Progenitor cell of endocrine pancreas (in vitro differentiated cells): ENCODE results near the gene CTBP2. TPM values are rescaled to one million over a fixed set of nuclear protein-coding genes. Genes with fewer than 3 reads are reported as not detected.

Experiments
- DNase-seq: peaks from one replicate; pipeline ENCODE4 v3.0.0; 2021; ENCODE audit warnings: low spot score; ENCODE audit not compliant: unreplicated experiment
- H3K27ac Mint-ChIP-seq: 2 replicates; pipeline ENCODE4 v1.8.0; 2021; ENCODE audit warnings: mild to moderate bottlenecking, moderate library complexity, mixed read lengths
- H3K27me3 Mint-ChIP-seq: 2 replicates; pipeline ENCODE4 v1.8.0; 2021; ENCODE audit warnings: mixed read lengths
- H3K36me3 Mint-ChIP-seq: 2 replicates; pipeline ENCODE4 v1.8.0; 2022; ENCODE audit warnings: mixed read lengths; ENCODE audit not compliant: insufficient read depth
- H3K4me1 Mint-ChIP-seq: 2 replicates; pipeline ENCODE4 v1.8.0; 2021; ENCODE audit warnings: low read depth, mixed read lengths
- H3K4me3 Mint-ChIP-seq: 2 replicates; pipeline ENCODE4 v1.8.0; 2021; ENCODE audit warnings: low read depth, mild to moderate bottlenecking, moderate library complexity, mixed read lengths
- H3K9me3 Mint-ChIP-seq: 2 replicates; pipeline ENCODE4 v1.8.0; 2021; ENCODE audit warnings: low read depth, mixed read lengths
- total RNA-seq: library from RNA; stranded (reverse); gene quantifications from 2 replicates; pipeline ENCODE4 v1.2.1, GENCODE V29; 2021
- TF ChIP-seq, protein P1 (sequence below): fragments of 200-600 bp; sonication (generic); IDR thresholded peaks from one replicate; pipeline ENCODE4 v1.5.0; 2021; ENCODE audit warnings: antibody characterized with exemption, mild to moderate bottlenecking; ENCODE audit not compliant: unreplicated experiment

The CTBP2 gene
- total RNA-seq, 1 donor from 2014 or later = 182 TPM

DNA sequence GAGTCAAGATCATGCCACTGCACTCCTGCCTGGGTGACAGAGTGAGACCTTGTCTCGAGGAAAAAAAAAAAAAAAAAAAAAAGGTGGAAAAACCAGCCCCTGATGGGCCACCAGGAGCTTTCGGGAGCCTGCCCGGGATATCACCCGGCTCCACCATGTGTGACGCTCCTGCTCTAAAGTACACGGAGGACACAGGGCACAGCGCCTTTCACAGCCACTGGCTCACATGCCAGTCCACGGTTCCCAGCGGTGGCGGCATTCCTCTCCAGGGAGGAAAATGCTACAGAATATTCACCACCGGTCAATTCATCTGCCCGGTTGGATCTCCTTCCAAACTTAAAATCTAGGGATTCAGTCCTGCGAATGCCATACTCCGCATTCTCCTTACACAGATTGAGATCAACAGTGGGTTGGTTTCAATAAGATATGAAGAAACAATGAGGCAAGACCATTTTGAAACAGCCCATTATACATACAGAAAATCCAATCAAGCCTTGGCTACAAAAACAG, 81.2 kb downstream of the CTBP2 start:
- Mint-ChIP-seq H3K9me3 (no peaks in the 10 kb centered on the region), H3K4me3 (no peak overlapping the region), H3K36me3 (peaks cover 31% of the 10 kb centered on the region), H3K27me3 (no peaks in the 10 kb centered on the region), H3K4me1 (peaks cover 11% of the 10 kb centered on the region), H3K27ac (no peak overlapping the region)
- DNase-seq = no peak
- TF ChIP-seq, protein P1, sequence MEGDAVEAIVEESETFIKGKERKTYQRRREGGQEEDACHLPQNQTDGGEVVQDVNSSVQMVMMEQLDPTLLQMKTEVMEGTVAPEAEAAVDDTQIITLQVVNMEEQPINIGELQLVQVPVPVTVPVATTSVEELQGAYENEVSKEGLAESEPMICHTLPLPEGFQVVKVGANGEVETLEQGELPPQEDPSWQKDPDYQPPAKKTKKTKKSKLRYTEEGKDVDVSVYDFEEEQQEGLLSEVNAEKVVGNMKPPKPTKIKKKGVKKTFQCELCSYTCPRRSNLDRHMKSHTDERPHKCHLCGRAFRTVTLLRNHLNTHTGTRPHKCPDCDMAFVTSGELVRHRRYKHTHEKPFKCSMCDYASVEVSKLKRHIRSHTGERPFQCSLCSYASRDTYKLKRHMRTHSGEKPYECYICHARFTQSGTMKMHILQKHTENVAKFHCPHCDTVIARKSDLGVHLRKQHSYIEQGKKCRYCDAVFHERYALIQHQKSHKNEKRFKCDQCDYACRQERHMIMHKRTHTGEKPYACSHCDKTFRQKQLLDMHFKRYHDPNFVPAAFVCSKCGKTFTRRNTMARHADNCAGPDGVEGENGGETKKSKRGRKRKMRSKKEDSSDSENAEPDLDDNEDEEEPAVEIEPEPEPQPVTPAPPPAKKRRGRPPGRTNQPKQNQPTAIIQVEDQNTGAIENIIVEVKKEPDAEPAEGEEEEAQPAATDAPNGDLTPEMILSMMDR = no peak

DNA sequence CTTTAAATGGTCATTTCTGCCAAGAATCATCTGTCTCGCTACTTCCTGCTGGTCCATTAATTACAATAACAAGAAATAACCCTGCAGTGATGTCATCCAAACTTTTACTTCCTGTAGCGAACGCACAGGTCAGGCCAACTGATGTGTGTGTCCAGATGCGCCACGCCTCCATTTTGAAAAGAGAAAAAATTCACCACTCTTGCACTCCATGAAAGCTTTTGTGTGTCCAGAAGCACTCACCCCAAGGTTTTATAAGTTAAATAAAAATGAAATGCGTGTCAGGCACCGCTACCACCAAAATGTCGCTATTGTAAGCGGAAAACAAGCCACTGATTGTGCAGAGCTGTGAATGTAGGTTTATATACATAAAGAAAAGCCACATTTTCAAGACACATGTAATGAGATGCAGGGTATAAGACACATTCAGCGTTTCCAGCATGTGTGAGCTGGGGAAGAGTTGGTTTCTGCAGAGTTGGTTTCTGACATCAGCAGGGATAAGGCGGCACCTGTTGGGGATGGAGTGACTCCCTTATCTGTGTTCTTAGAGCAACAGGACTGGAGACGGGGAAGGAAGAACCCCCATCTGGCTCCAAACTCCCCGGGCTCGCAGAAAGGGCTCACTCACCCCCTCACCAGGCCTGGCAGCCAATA, 83.3 kb downstream of the CTBP2 start:
- Mint-ChIP-seq H3K27me3 (no peaks in the 10 kb centered on the region), H3K4me3 (no peak overlapping the region), H3K27ac (peak overlapping the region; percentile 87), H3K36me3 (peaks cover 40% of the 10 kb centered on the region), H3K9me3 (no peaks in the 10 kb centered on the region), H3K4me1 (peaks cover 10% of the 10 kb centered on the region)
- no peak for DNase-seq
- TF ChIP-seq, protein P1 = no peak

DNA sequence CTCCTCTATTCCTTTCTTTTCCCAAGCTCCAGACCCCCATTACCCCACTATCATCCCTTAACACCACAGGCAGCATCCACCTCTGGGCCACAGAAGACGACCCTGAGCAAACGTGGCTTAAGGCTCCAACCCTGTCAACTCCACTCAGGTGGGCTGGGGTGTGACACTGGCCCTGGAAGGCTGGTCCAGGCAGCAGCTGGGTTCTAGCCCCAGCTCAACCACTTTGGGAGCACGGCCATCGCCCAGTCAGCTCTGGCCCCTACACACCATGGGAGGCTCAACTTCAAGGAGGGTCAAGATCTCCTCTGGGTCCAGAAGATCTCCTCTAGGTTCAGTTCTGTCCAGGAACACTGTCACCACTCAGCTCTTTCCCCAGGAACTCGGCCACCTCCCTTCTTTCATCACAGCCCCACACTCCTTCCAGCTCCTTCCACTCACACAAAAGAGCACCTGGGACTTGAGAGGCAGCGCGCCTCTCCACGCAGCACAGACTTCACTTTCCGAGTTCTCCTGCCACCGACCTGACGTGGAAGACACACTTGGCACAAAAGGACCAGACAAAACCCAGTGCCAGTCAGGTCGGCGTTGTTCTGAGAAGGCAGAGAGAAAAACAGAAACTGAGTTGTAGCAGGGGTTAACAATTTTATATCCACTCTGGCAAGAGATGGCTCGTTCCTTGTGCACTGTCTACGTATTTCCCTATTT, 84.1 kb downstream of the CTBP2 start:
- no peaks in the 10 kb centered on the region for H3K27me3 Mint-ChIP-seq

DNA sequence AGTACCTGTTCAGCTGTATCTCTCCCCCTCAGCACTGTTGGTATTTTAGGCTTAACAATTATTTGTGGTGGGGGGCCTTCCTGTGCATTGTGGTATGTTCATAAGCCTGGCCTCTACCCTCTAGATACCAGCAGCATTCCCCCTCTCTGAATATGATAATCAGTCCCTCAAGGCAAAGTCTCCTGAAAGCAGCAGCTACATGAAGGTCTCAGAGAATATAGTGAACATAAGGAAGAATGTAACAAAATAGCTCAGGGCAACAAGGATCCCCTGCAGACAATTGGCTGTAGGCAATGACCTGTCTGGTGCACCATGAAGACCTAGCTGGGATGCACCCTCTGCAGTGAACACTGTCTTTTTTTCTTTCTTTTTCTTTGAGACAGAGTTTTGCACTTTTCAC, 86.4 kb downstream of the CTBP2 start:
- no peak overlapping the region for H3K4me3 Mint-ChIP-seq
- no peak overlapping the region for H3K27ac Mint-ChIP-seq
- peaks cover 34% of the 10 kb centered on the region for H3K36me3 Mint-ChIP-seq
- no peaks in the 10 kb centered on the region for H3K27me3 Mint-ChIP-seq
- TF ChIP-seq, protein P1 = no peak
- H3K4me1 Mint-ChIP-seq = peaks cover 6% of the 10 kb centered on the region
- no peak for DNase-seq
- no peaks in the 10 kb centered on the region for H3K9me3 Mint-ChIP-seq

More for the DNA sequence above, 84.1 kb downstream of the CTBP2 start:
- DNase-seq = no peak
- Mint-ChIP-seq H3K27ac (peak overlapping the region; percentile 87), H3K4me3 (no peak overlapping the region), H3K4me1 (peaks cover 9% of the 10 kb centered on the region), H3K36me3 (peaks cover 41% of the 10 kb centered on the region), H3K9me3 (no peaks in the 10 kb centered on the region)
- TF ChIP-seq, protein P1 = no peak

DNA sequence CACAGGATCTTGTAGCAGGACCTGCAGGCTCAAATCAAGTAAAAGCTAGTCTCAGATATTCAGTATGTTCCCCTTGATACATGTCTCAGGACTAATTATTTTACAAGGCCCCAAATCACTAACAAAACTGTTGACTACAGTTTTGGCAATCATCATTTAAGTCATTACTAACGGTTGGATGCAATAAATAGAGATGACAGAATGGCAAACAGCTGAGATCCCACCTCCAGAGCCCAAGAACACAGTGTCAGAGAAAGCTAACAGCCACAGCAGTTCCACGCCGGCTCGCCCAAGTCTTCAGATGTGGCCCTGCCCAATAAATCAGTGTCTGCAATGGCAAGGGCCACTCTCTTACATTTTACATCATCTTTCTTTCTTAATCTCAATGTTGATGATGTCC, 87.6 kb downstream of the CTBP2 start:
- no peak for DNase-seq
- Mint-ChIP-seq H3K4me3 (no peak overlapping the region), H3K27ac (no peak overlapping the region), H3K9me3 (no peaks in the 10 kb centered on the region), H3K36me3 (peaks cover 34% of the 10 kb centered on the region), H3K27me3 (no peaks in the 10 kb centered on the region), H3K4me1 (peaks cover 3% of the 10 kb centered on the region)
- TF ChIP-seq, protein P1 = no peak
